H7 (cell line): ENCODE measurements around the gene IL6. TPM values are rescaled to one million over a fixed set of nuclear protein-coding genes. Genes with fewer than 3 reads are reported as not detected.
A peak's percentile ranks its signal among the peaks of the same experiment; 100 is the strongest.

ENCODE experiments used
- DNase-seq: peaks from one replicate; pipeline ENCODE4 v3.0.0; 2012
- H3K27me3 ChIP-seq: 2 replicates; pipeline ENCODE4 v1.6.0; 2011; ENCODE audit warnings: mild to moderate bottlenecking, low read length; ENCODE audit not compliant: control insufficient read depth, insufficient read depth
- H3K36me3 ChIP-seq: replicated peaks from 2 replicates; pipeline ENCODE4 v1.5.1; 2011; ENCODE audit warnings: low read length; ENCODE audit not compliant: control insufficient read depth, insufficient read depth
- H3K4me3 ChIP-seq: 2 replicates; pipeline ENCODE4 v1.5.1; 2011; ENCODE audit warnings: low read depth, mild to moderate bottlenecking, control low read depth, low read length, moderate library complexity; ENCODE audit not compliant: insufficient read depth
- total RNA-seq: library from RNA; depleted of rRNA; stranded (reverse); fragments of >200 nt; shearing (Covaris generic); gene quantifications from 2 replicates; pipeline ENCODE4 v1.2.3, GENCODE V29; 2014

IL6 gene
- total RNA-seq, 1 experiment from 2014 or later = 0.69 TPM

- H3K4me3 ChIP-seq = no peak overlapping the region
- H3K27me3 ChIP-seq = no peaks in the 10 kb centered on the region
- H3K36me3 ChIP-seq = no peaks in the 10 kb centered on the region
- no peak for DNase-seq
Measured at GRCh38 chr7:22713463-22713862, 13.5 kb upstream of the IL6 start.

- H3K4me3 ChIP-seq = no peak overlapping the region
- H3K36me3 ChIP-seq = no peaks in the 10 kb centered on the region
- no peak for DNase-seq
- H3K27me3 ChIP-seq = no peaks in the 10 kb centered on the region
Measured at GRCh38 chr7:22715969-22716368, 11.0 kb upstream of the IL6 start.

- Histone ChIP-seq H3K4me3 (no peak overlapping the region), H3K27me3 (no peaks in the 10 kb centered on the region), H3K36me3 (no peaks in the 10 kb centered on the region)
- no peak for DNase-seq
Measured at GRCh38 chr7:22717760-22718159, 9.2 kb upstream of the IL6 start.

- H3K36me3 ChIP-seq = no peaks in the 10 kb centered on the region
- no peak for DNase-seq
- no peak overlapping the region for H3K4me3 ChIP-seq
- no peaks in the 10 kb centered on the region for H3K27me3 ChIP-seq
Measured at GRCh38 chr7:22718200-22718711, 8.7 kb upstream of the IL6 start.

- Histone ChIP-seq H3K27me3 (no peaks in the 10 kb centered on the region), H3K4me3 (no peak overlapping the region), H3K36me3 (no peaks in the 10 kb centered on the region)
- no peak for DNase-seq
Measured at GRCh38 chr7:22718911-22719420, 8.0 kb upstream of the IL6 start.

- Histone ChIP-seq H3K27me3 (no peaks in the 10 kb centered on the region), H3K36me3 (no peaks in the 10 kb centered on the region), H3K4me3 (no peak overlapping the region)
- no peak for DNase-seq
Measured at GRCh38 chr7:22720791-22721786, 5.9 kb upstream of the IL6 start.

- H3K36me3 ChIP-seq = no peaks in the 10 kb centered on the region
- no peak overlapping the region for H3K4me3 ChIP-seq
Measured at GRCh38 chr7:22722536-22723180, 4.3 kb upstream of the IL6 start.

GRCh38 chr7:22723181-22723601 is 3.8 kb upstream of the IL6 start:
- no peak for DNase-seq
- Histone ChIP-seq H3K36me3 (no peaks in the 10 kb centered on the region), H3K27me3 (no peaks in the 10 kb centered on the region), H3K4me3 (no peak overlapping the region)

More at GRCh38 chr7:22722536-22723180, 4.3 kb upstream of the IL6 start:
- H3K27me3 ChIP-seq = no peaks in the 10 kb centered on the region
- no peak for DNase-seq

- Histone ChIP-seq H3K27me3 (no peaks in the 10 kb centered on the region), H3K4me3 (no peak overlapping the region), H3K36me3 (no peaks in the 10 kb centered on the region)
- no peak for DNase-seq
Measured at GRCh38 chr7:22723637-22724036, 3.4 kb upstream of the IL6 start.

- no peaks in the 10 kb centered on the region for H3K27me3 ChIP-seq
- DNase-seq = no peak
- H3K36me3 ChIP-seq = no peaks in the 10 kb centered on the region
- H3K4me3 ChIP-seq = no peak overlapping the region
Measured at GRCh38 chr7:22724861-22725260, 2.1 kb upstream of the IL6 start.

- no peak overlapping the region for H3K4me3 ChIP-seq
- no peak for DNase-seq
- H3K27me3 ChIP-seq = no peaks in the 10 kb centered on the region
- H3K36me3 ChIP-seq = no peaks in the 10 kb centered on the region
Measured at GRCh38 chr7:22725585-22725984, 1.4 kb upstream of the IL6 start.

GRCh38 chr7:22726345-22726906 is 574 bp upstream of the IL6 start:
- H3K4me3 ChIP-seq = peak overlapping the region; percentile 28

GRCh38 chr7:22727714-22728035 is 675 bp downstream of the IL6 start:
- Histone ChIP-seq H3K36me3 (no peaks in the 10 kb centered on the region), H3K4me3 (no peak overlapping the region), H3K27me3 (no peaks in the 10 kb centered on the region)
- DNase-seq = no peak

More at GRCh38 chr7:22726345-22726906, 574 bp upstream of the IL6 start:
- no peaks in the 10 kb centered on the region for H3K36me3 ChIP-seq
- peak; percentile 44 for DNase-seq
- no peaks in the 10 kb centered on the region for H3K27me3 ChIP-seq

- Histone ChIP-seq H3K4me3 (no peak overlapping the region), H3K27me3 (no peaks in the 10 kb centered on the region), H3K36me3 (no peaks in the 10 kb centered on the region)
- peak; percentile 43 for DNase-seq
Measured at GRCh38 chr7:22728401-22729029, 1.5 kb downstream of the IL6 start.
